ENCODE data around the gene SMG6.

The SMG6 gene

GRCh38 chr17:2012499-2012898 is 291.1 kb downstream of the SMG6 start:
- TF ChIP-seq CTCF (IDR thresholded peaks at IDR 0.05; ENCODE audit: low read depth, low read length): no peak
- TF ChIP-seq EZH2phosphoT487 (IDR thresholded peaks at IDR 0.05; ENCODE audit: low read depth): no peak
- Histone ChIP-seq H3K27me3 (ENCODE audit: low read depth, low read length) (no peaks in the 10 kb centered on the region), H3K9me3 (ENCODE audit: insufficient read depth, low read length) (no peaks in the 10 kb centered on the region), H3K79me2 (ENCODE audit: low read length) (no peaks in the 10 kb centered on the region), H3K4me3 (ENCODE audit: low read length) (no peak overlapping the region), H3K27ac (ENCODE audit: low read length) (no peak overlapping the region), H3K9ac (ENCODE audit: low read length) (no peak overlapping the region), H3K4me2 (ENCODE audit: low read length) (no peak overlapping the region), H3K4me1 (ENCODE audit: low read length) (peaks cover 9% of the 10 kb centered on the region), H2AFZ (ENCODE audit: low read depth, low read length) (no peak overlapping the region), H4K20me1 (ENCODE audit: insufficient read depth, low read length) (no peaks in the 10 kb centered on the region), H3K36me3 (replicated peaks; ENCODE audit: low read depth, low read length) (no peaks in the 10 kb centered on the region)

GRCh38 chr17:2011411-2012371 is 291.9 kb downstream of the SMG6 start:
- H2AFZ ChIP-seq (ENCODE audit: low read depth, low read length): no peak overlapping the region
- H4K20me1 ChIP-seq (ENCODE audit: insufficient read depth, low read length): no peaks in the 10 kb centered on the region
- H3K9me3 ChIP-seq (ENCODE audit: insufficient read depth, low read length): no peaks in the 10 kb centered on the region
- no peaks in the 10 kb centered on the region for H3K36me3 ChIP-seq (replicated peaks; ENCODE audit: low read depth, low read length)
- H3K9ac ChIP-seq (ENCODE audit: low read length): no peak overlapping the region
- no peak overlapping the region for H3K4me2 ChIP-seq (ENCODE audit: low read length)
- no peak overlapping the region for H3K4me3 ChIP-seq (ENCODE audit: low read length)
- peaks cover 1% of the 10 kb centered on the region; the same call in 1 of the 2 replicates for H3K4me1 ChIP-seq (ENCODE audit: low read length)
- TF ChIP-seq EZH2phosphoT487 (IDR thresholded peaks at IDR 0.05; ENCODE audit: low read depth) (no peak), CTCF (IDR thresholded peaks at IDR 0.05; ENCODE audit: low read depth, low read length) (no peak)
- no peaks in the 10 kb centered on the region for H3K27me3 ChIP-seq (ENCODE audit: low read depth, low read length)
- H3K27ac ChIP-seq (ENCODE audit: low read length): no peak overlapping the region
- no peaks in the 10 kb centered on the region for H3K79me2 ChIP-seq (ENCODE audit: low read length)
